Aorta (tissue), 5 donors: ENCODE measurements around the gene ITGB6. TPM values are rescaled to one million over a fixed set of nuclear protein-coding genes. Genes with fewer than 3 reads are reported as not detected.
A peak's percentile ranks its signal among the peaks of the same experiment; 100 is the strongest.

Experiments
- ATAC-seq: fragments of 200-7000 bp; cut with Tn5 transposase; one replicate; pipeline ENCODE4 v1.9.1; 2022; ENCODE audit warnings: moderate library complexity; ENCODE audit not compliant: low FRiP score
- DNase-seq, 2 donors: peaks; one replicate each; pipeline ENCODE4 v3.0.0-alpha.2; 2020
- H3K27ac ChIP-seq, 2 donors: one replicate each; pipeline ENCODE4 v1.5.1; 2013; ENCODE audit warnings: low read length in 2 of 2, mild to moderate bottlenecking in 2 of 2, moderate library complexity in 2 of 2, control low read depth in 1 of 2, inconsistent platforms in 1 of 2, low read depth in 1 of 2
- H3K27me3 ChIP-seq, 2 donors: one replicate each; pipeline ENCODE4 v1.6.1; 2013; ENCODE audit warnings: control low read depth in 1 of 2, low read length in 1 of 2, mild to moderate bottlenecking in 1 of 2, moderate library complexity in 1 of 2; ENCODE audit not compliant: insufficient read depth in 2 of 2, control insufficient read depth in 1 of 2
- H3K36me3 ChIP-seq, 2 donors: one replicate each; pipeline ENCODE4 v1.6.1; 2013; ENCODE audit warnings: control low read depth in 1 of 2, low read length in 1 of 2, mild to moderate bottlenecking in 1 of 2; ENCODE audit not compliant: insufficient read depth in 2 of 2, control insufficient read depth in 1 of 2
- H3K4me1 ChIP-seq, 2 donors: one replicate each; pipeline ENCODE4 v1.6.1; 2013; ENCODE audit warnings: low read length in 2 of 2, control low read depth in 1 of 2, mild to moderate bottlenecking in 1 of 2, moderate library complexity in 1 of 2; ENCODE audit not compliant: insufficient read depth in 2 of 2, control insufficient read depth in 1 of 2
- H3K4me3 ChIP-seq, 2 donors: one replicate each; pipeline ENCODE4 v1.5.1; 2013; ENCODE audit warnings: low read length in 2 of 2, control low read depth in 1 of 2, mild to moderate bottlenecking in 1 of 2
- H3K9me3 ChIP-seq: one replicate; pipeline ENCODE4 v1.6.1; 2013; ENCODE audit warnings: mild to moderate bottlenecking, low read length; ENCODE audit not compliant: control insufficient read depth
- WGBS, 2 donors: extraction: QIAGEN DNeasy Blood & Tissue Kit; methylation state at CpG; one replicate each; pipeline ENCODE4 v1.1.7; 2013; 5-methylcytosine and 5-hydroxymethylcytosine counted together
- intact Hi-C, 2 donors: fragments of 100-400 bp; cut with DNase I; formaldehyde crosslinking; loops; one replicate each; pipeline versions ENCODE4 v1.14.2 to v1.15.0; 2022
- polyA plus RNA-seq, 2 donors: library from polyadenylated mRNA; stranded (reverse); fragments of 200-250 nt; gene quantifications; one replicate each; pipeline ENCODE4 v1.2.3, GENCODE V29; 2013
- total RNA-seq, 2 donors: library from RNA; stranded (reverse); fragmentation: NEBNext Ultra II Directional; extraction: Animal tissue kit (Norgen Biotek cat#: 25700); gene quantifications; one replicate each; pipeline ENCODE4 v1.2.1, GENCODE V29; 2021
- donor health status: healthy with polysubstance abuse.
- donor health status: Bipolar disorder and iron deficiency.
- donor health status: DM: no; HTN: no; CAD: no.
- donor health status: DM: no; HTN: no; CAD: no.
- donor health status: DM: yes; HTN: yes; CAD: no.

Gene ITGB6
- total and polyA plus RNA-seq, 4 donors, result 0.18 to 0.88 TPM; not detected in 2

DNA sequence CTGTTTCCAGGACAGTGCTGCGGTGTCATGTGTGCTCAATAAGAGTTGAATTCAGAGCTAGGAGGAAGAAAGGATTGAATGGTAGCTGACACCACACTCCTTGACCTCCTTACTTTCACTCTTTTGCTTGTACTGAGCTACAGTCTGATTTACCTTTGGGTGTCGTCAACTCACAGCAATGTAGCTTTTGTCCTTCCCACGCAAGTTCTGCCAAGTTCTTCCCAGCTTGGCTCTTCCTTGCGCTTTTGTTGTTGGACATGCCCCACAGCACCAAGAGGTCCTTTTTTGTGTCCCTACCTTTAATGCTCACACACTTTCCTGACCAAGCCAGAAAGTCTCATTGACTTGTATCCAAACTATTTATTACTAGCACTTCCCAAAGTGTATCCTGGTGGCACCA, 38.3 kb upstream of the ITGB6 start:
- ATAC-seq (no peak), DNase-seq (no peak)
- Histone ChIP-seq H3K4me3 (no peak overlapping the region), H3K36me3 (no peaks in the 10 kb centered on the region), H3K27me3 (no peaks in the 10 kb centered on the region), H3K9me3 (no peaks in the 10 kb centered on the region), H3K27ac (no peak overlapping the region), H3K4me1 (peaks cover 2 to 10% of the 10 kb centered on the region in 2 donors)
- WGBS, 2 donors, result 74 to 80% methylated on average over 4 of the region's 4 CpGs
- intact Hi-C loops, result no loop called here

DNA sequence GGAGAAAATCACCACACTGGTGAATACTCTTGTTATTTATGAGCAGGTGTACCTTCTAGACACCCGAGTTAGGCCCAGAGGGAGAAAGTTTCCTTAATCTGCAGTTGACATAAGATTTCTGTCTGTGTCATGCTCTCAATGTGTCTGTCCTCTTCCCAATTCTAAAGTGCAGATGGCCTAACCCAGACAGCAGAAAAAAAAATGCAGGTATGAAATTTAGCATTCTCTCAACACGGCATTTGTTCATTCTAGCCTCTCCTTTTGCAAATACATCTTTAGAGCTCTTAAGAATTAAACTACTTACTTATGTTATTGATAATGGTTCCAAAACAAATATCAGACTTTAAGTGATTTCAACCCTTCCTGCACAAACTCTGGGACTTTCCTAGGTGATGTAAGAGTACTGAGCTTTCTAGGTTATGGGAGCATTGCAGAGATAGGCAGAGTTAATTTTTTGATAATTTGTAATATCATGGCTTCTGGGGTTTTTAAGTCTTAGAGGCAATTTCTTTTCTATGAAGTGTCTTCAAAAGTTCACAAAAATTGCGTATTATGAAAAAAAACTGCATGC, 32.9 kb upstream of the ITGB6 start:
- no peak for DNase-seq
- no peak for ATAC-seq

DNA sequence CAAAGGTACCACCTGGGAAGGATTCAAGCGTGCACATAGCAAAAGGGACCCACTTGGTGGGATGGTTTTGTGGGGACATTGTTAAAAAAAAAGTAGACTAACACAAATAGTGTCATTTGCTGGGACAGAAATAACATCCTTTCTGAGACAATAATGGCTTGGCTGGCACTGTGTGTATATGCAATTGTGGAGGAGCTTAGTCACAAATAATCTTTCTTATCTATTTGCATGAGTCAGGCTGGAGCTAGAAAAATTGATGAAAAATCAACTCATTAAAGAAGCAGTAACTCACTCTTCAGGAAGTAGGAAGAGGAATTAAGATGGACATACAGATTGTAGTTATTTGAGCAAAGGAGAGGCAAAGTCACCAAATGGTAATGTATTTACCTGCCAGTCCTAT, 29.5 kb upstream of the ITGB6 start:
- H3K36me3 ChIP-seq, result no peaks in the 10 kb centered on the region
- no peak for DNase-seq
- no peak for ATAC-seq
- no peak overlapping the region for H3K27ac ChIP-seq
- 84 to 89% methylated on average over 1 of the region's 1 CpG for WGBS, 2 donors
- no peak overlapping the region for H3K4me3 ChIP-seq
- intact Hi-C loops, result no loop called here
- peaks cover 0 to 4% of the 10 kb centered on the region in 2 donors for H3K4me1 ChIP-seq
- no peaks in the 10 kb centered on the region for H3K27me3 ChIP-seq
- no peaks in the 10 kb centered on the region for H3K9me3 ChIP-seq

More for the DNA sequence above, 32.9 kb upstream of the ITGB6 start:
- H3K36me3 ChIP-seq, result no peaks in the 10 kb centered on the region
- no peak overlapping the region for H3K4me3 ChIP-seq
- no peak overlapping the region for H3K27ac ChIP-seq
- no peaks in the 10 kb centered on the region for H3K27me3 ChIP-seq
- H3K4me1 ChIP-seq, result peaks cover 0 to 4% of the 10 kb centered on the region in 2 donors
- H3K9me3 ChIP-seq, result no peaks in the 10 kb centered on the region
- WGBS, 2 donors, result 77% methylated on average over 3 of the region's 3 CpGs
- intact Hi-C loops, result no loop called here

DNA sequence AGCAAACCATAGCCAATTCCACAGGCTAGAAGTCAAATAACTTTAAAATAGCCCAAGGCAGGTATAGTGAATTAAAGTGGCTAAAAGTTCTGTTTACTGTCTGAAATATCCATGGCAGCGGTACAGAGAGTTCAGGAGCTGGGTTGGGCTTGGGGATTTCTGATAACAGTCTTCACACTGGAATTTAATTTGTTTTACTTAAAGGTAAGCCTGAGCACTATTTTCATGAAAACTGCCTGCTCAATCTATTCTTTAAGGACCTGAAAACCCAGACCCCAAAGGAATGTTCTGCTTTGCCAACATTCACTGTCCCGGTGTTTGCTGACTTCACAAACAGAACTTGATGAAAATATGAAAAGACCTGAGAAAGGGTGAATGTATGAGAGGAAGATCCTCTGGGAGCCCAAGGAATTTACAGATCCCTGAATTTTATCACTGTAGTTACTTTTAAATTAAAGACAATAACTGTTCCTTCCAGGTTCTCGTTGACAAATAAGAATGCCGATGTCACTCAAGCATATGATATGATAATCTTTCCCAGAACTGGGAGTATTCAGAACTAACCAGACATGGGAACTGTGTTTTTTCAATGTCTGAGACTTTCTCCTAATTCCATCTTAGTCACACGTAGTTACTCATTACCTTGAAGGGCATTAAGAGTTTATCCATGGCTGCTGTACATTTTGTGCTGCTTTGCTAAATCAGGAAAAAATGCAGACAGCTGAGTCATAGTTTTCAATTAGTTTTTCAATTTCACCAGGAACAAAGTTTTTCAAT, 28.3 kb upstream of the ITGB6 start:
- DNase-seq (no peak), ATAC-seq (no peak)
- peak overlapping the region in 1 of 2 donors; percentile 30 for H3K27ac ChIP-seq
- peaks cover 0 to 7% of the 10 kb centered on the region in 2 donors for H3K4me1 ChIP-seq
- no peaks in the 10 kb centered on the region for H3K36me3 ChIP-seq
- H3K9me3 ChIP-seq, result no peaks in the 10 kb centered on the region
- no peak overlapping the region for H3K4me3 ChIP-seq
- no peaks in the 10 kb centered on the region for H3K27me3 ChIP-seq
- intact Hi-C loops, result no loop called here
- 30 to 40% methylated on average over 5 of the region's 5 CpGs for whole genome bisulfite sequencing, 2 donors

DNA sequence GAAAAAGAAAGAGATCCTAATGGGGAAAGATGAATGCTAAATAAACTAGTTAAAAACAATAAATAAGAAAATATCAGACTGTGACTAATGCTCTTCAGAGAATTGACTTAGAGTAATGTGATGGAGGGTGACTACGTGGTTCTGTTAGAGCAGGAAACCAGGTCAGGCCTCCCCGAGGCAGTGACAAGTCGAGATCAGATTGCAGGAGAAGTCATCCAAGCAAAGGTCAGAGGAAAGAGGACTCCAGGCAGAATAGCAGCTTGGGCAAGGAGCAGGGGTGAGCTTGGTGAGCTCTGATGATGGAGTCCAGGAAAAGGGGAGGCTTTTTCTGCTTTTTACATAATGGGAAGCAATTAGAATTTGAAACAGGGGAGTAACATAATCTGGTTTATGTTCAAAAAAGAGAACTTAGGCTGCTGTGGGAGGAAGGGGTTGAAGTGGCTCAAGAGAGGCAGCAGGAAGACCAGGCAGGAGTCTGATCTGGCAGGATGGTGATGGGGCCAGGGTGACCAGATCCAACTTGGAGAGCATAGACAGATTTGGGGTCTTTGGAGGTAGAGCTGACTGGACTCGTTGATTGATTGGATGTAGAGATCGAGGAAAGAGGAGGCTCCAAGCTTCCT, 27.3 kb upstream of the ITGB6 start:
- Histone ChIP-seq H3K4me1 (peaks cover 0 to 7% of the 10 kb centered on the region in 2 donors), H3K27me3 (no peaks in the 10 kb centered on the region), H3K27ac (no peak overlapping the region), H3K36me3 (no peaks in the 10 kb centered on the region), H3K4me3 (no peak overlapping the region), H3K9me3 (no peaks in the 10 kb centered on the region)
- DNase-seq, result no peak
- 71% methylated on average over 5 of the region's 5 CpGs for WGBS, 2 donors
- intact Hi-C loops, result no loop called here
- no peak for ATAC-seq

DNA sequence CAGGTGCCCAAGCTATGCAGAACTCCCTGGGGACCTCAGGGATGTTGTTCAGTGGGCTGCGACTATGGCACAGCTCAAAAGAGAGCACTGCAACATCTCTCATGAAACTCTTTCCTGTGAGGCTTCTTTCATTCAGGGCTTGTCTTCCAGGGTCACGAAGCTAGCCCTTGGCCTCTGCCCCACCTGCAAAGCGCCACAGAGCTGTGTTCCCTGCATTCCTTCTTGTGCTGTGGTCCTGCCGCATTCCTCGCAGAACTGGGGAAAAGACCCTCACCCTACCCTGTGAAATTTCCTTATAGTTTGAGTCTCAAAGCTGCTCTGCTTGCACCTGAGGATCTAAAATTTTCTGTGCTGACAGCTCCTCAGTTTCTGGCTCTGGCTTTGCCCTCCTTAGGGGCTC, 26.3 kb upstream of the ITGB6 start:
- Histone ChIP-seq H3K4me3 (no peak overlapping the region), H3K27ac (no peak overlapping the region), H3K4me1 (peaks cover 0 to 7% of the 10 kb centered on the region in 2 donors), H3K27me3 (no peaks in the 10 kb centered on the region), H3K36me3 (no peaks in the 10 kb centered on the region), H3K9me3 (no peaks in the 10 kb centered on the region)
- WGBS, 2 donors, result 84 to 85% methylated on average over 5 of the region's 5 CpGs
- no peak for ATAC-seq
- intact Hi-C loops, result no loop called here
- no peak for DNase-seq

DNA sequence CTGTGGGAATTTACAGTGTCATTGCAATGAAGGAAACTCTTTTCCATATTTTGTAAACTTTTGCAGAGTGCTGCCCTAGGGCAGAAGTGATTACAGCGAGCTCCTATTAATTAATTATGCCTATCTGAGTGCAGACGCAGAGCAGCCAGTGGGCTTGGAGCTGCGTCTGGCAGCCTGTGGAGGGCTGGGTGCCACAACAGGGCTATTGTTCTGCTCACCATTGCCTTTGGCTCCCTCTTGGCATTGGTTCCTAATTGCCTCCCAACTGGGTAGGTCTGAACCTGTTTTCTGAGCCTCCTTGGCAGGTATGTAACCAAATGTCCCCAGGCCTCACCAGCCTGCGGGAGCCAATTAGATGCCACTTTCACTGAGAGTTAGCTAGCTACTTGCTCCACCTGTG, 25.6 kb upstream of the ITGB6 start:
- no peak for DNase-seq
- Histone ChIP-seq H3K4me3 (no peak overlapping the region), H3K27me3 (no peaks in the 10 kb centered on the region), H3K36me3 (no peaks in the 10 kb centered on the region), H3K9me3 (no peaks in the 10 kb centered on the region), H3K4me1 (peaks cover 0 to 7% of the 10 kb centered on the region in 2 donors), H3K27ac (no peak overlapping the region)
- intact Hi-C loops, result no loop called here
- no peak for ATAC-seq
- WGBS, 2 donors, result 88 to 96% methylated on average over 4 of the region's 4 CpGs

GRCh38 chr2:160224507-160224906, 24.4 kb upstream of the ITGB6 start:
- no peak for DNase-seq
- no peaks in the 10 kb centered on the region for H3K27me3 ChIP-seq
- no peak overlapping the region for H3K4me3 ChIP-seq
- peaks cover 0 to 7% of the 10 kb centered on the region in 2 donors for H3K4me1 ChIP-seq
- no peaks in the 10 kb centered on the region for H3K36me3 ChIP-seq
- WGBS, 2 donors, result 97 to 99% methylated on average over 3 of the region's 3 CpGs
- H3K9me3 ChIP-seq, result no peaks in the 10 kb centered on the region
- intact Hi-C loops, result no loop called here
- H3K27ac ChIP-seq, result no peak overlapping the region
- no peak for ATAC-seq

- Histone ChIP-seq H3K4me3 (no peak overlapping the region), H3K27me3 (no peaks in the 10 kb centered on the region), H3K27ac (no peak overlapping the region), H3K9me3 (no peaks in the 10 kb centered on the region), H3K4me1 (peaks cover 0 to 4% of the 10 kb centered on the region in 2 donors), H3K36me3 (no peaks in the 10 kb centered on the region)
- DNase-seq (no peak), ATAC-seq (no peak)
- intact Hi-C loops, result no loop called here
- WGBS, 2 donors, result 57 to 58% methylated on average over 3 of the region's 3 CpGs
Observed at GRCh38 chr2:160224060-160224459, 24.0 kb upstream of the ITGB6 start.
